ENCODE results near the gene LRRC74B. TPM values are rescaled to one million over a fixed set of nuclear protein-coding genes. Genes with fewer than 3 reads are reported as not detected.

Gene LRRC74B
- total RNA-seq, 1 experiment from 2014 or later: not detected

- Histone ChIP-seq H3K4me2 (ENCODE audit: low read length) (no peak overlapping the region), H3K9me2 (replicated peaks; ENCODE audit: low read length) (no peaks in the 10 kb centered on the region), H3K27ac (ENCODE audit: low read length) (no peak overlapping the region), H3K9ac (ENCODE audit: low read length) (no peak overlapping the region), H3K36me3 (ENCODE audit: low read depth, low read length) (no peaks in the 10 kb centered on the region), H3K9me3 (ENCODE audit: low read length) (no peaks in the 10 kb centered on the region), H3F3A (ENCODE audit: low read length, unreplicated experiment) (no peaks in the 10 kb centered on the region), H3K4me1 (ENCODE audit: insufficient read depth, low read length) (no peaks in the 10 kb centered on the region), H3K27me3 (ENCODE audit: low read length) (no peaks in the 10 kb centered on the region), H3K79me2 (ENCODE audit: low read length) (no peaks in the 10 kb centered on the region), H3K4me3 (ENCODE audit: low read length) (no peak overlapping the region), H4K20me1 (ENCODE audit: low read length) (no peaks in the 10 kb centered on the region), H2AFZ (ENCODE audit: low read length) (no peak overlapping the region)
- ATAC-seq (no peak), DNase-seq (no peak)
- TF ChIP-seq EZH2 (IDR thresholded peaks at IDR 0.05; ENCODE audit: low read length, unreplicated experiment): no peak
- no peak for TF ChIP-seq CTCF (conservative IDR thresholded peaks at IDR 0.05; ENCODE audit: low read depth, low read length)
- TF ChIP-seq EZH2phosphoT487 (IDR thresholded peaks at IDR 0.05; ENCODE audit: borderline replicate concordance, low read length): no peak
- intact Hi-C loops (cut with micrococcal nuclease): no loop called here
- no TSS peak for BruUV-seq (replicated peaks)
- CTCF ChIA-PET: interaction anchor here (0.5 kb wide), 1 partner anchor 13 kb away, joined by 11 read pairs; no protein-coding TSS in a partner anchor
- POLR2A ChIA-PET (ENCODE audit: unreplicated experiment): no interaction called here
These were observed 16.2 kb upstream of the LRRC74B start for GRCh38 chr22:21029486-21030025.

- Histone ChIP-seq H3K9me2 (replicated peaks; ENCODE audit: low read length) (no peaks in the 10 kb centered on the region), H2AFZ (ENCODE audit: low read length) (no peak overlapping the region), H3K4me1 (ENCODE audit: insufficient read depth, low read length) (no peaks in the 10 kb centered on the region), H3K4me2 (ENCODE audit: low read length) (no peak overlapping the region), H3K36me3 (ENCODE audit: low read depth, low read length) (no peaks in the 10 kb centered on the region), H4K20me1 (ENCODE audit: low read length) (no peaks in the 10 kb centered on the region), H3K27ac (ENCODE audit: low read length) (no peak overlapping the region), H3F3A (ENCODE audit: low read length, unreplicated experiment) (no peaks in the 10 kb centered on the region), H3K4me3 (ENCODE audit: low read length) (no peak overlapping the region), H3K9ac (ENCODE audit: low read length) (no peak overlapping the region), H3K79me2 (ENCODE audit: low read length) (no peaks in the 10 kb centered on the region), H3K27me3 (ENCODE audit: low read length) (no peaks in the 10 kb centered on the region), H3K9me3 (ENCODE audit: low read length) (no peaks in the 10 kb centered on the region)
- BruUV-seq (replicated peaks): no TSS peak
- ChIA-PET CTCF (no interaction called here), POLR2A (ENCODE audit: unreplicated experiment) (no interaction called here)
- TF ChIP-seq EZH2phosphoT487 (IDR thresholded peaks at IDR 0.05; ENCODE audit: borderline replicate concordance, low read length) (no peak), EZH2 (IDR thresholded peaks at IDR 0.05; ENCODE audit: low read length, unreplicated experiment) (no peak), CTCF (conservative IDR thresholded peaks at IDR 0.05; ENCODE audit: low read depth, low read length) (no peak)
- no peak for DNase-seq
- no peak for ATAC-seq
- intact Hi-C loops (cut with micrococcal nuclease): no loop called here
These were observed 15.7 kb upstream of the LRRC74B start for GRCh38 chr22:21030032-21030431.

- Histone ChIP-seq H3K4me2 (ENCODE audit: low read length) (no peak overlapping the region), H4K20me1 (ENCODE audit: low read length) (no peaks in the 10 kb centered on the region), H3K9ac (ENCODE audit: low read length) (no peak overlapping the region), H3K79me2 (ENCODE audit: low read length) (no peaks in the 10 kb centered on the region), H3K27ac (ENCODE audit: low read length) (no peak overlapping the region), H3K27me3 (ENCODE audit: low read length) (no peaks in the 10 kb centered on the region), H2AFZ (ENCODE audit: low read length) (no peak overlapping the region), H3K9me3 (ENCODE audit: low read length) (no peaks in the 10 kb centered on the region), H3K4me1 (ENCODE audit: insufficient read depth, low read length) (no peaks in the 10 kb centered on the region), H3K4me3 (ENCODE audit: low read length) (no peak overlapping the region), H3F3A (ENCODE audit: low read length, unreplicated experiment) (no peaks in the 10 kb centered on the region), H3K9me2 (replicated peaks; ENCODE audit: low read length) (no peaks in the 10 kb centered on the region), H3K36me3 (ENCODE audit: low read depth, low read length) (no peaks in the 10 kb centered on the region)
- intact Hi-C loops (cut with micrococcal nuclease): no loop called here
- DNase-seq (no peak), ATAC-seq (no peak)
- no TSS peak for BruUV-seq (replicated peaks)
- ChIA-PET CTCF (no interaction called here), POLR2A (ENCODE audit: unreplicated experiment) (no interaction called here)
- no peak for TF ChIP-seq EZH2phosphoT487 (IDR thresholded peaks at IDR 0.05; ENCODE audit: borderline replicate concordance, low read length)
- TF ChIP-seq EZH2 (IDR thresholded peaks at IDR 0.05; ENCODE audit: low read length, unreplicated experiment): no peak
- TF ChIP-seq CTCF (conservative IDR thresholded peaks at IDR 0.05; ENCODE audit: low read depth, low read length): no peak
These were observed 14.9 kb upstream of the LRRC74B start for GRCh38 chr22:21030621-21031544.

All from PC-3 (cell line).